Effector memory CD4-positive, alpha-beta T cell (primary cell): Measurements from ENCODE around the gene SMC6.

Experiments used
- DNase-seq, 3 donors: peaks; one replicate each; pipeline ENCODE4 v3.0.0-alpha.2; 2020
- H3K27ac ChIP-seq: 2 replicates; pipeline ENCODE4 v1.7.0; 2013; ENCODE audit warnings: mild to moderate bottlenecking, low read length, moderate library complexity; ENCODE audit not compliant: insufficient read depth, poor library complexity, severe bottlenecking
- H3K27me3 ChIP-seq: replicated peaks from 2 replicates; pipeline ENCODE4 v1.7.0; 2013; ENCODE audit warnings: mild to moderate bottlenecking, low read length; ENCODE audit not compliant: insufficient read depth, control insufficient read depth, poor library complexity, severe bottlenecking
- H3K36me3 ChIP-seq: 2 replicates; pipeline ENCODE4 v1.7.0; 2013; ENCODE audit warnings: mild to moderate bottlenecking, low read length, moderate library complexity; ENCODE audit not compliant: control insufficient read depth, insufficient read depth
- H3K4me1 ChIP-seq: 2 replicates; pipeline ENCODE4 v1.7.0; 2013; ENCODE audit warnings: low read length, mild to moderate bottlenecking; ENCODE audit not compliant: control insufficient read depth, insufficient read depth, poor library complexity, severe bottlenecking
- H3K4me3 ChIP-seq: 2 replicates; pipeline ENCODE4 v1.7.0; 2013; ENCODE audit warnings: low read length, low read depth, mild to moderate bottlenecking; ENCODE audit not compliant: insufficient read depth, poor library complexity, severe bottlenecking
- H3K9me3 ChIP-seq: 2 replicates; pipeline ENCODE4 v1.7.0; 2013; ENCODE audit warnings: mild to moderate bottlenecking, low read length, moderate library complexity; ENCODE audit not compliant: control insufficient read depth

The SMC6 gene

DNA sequence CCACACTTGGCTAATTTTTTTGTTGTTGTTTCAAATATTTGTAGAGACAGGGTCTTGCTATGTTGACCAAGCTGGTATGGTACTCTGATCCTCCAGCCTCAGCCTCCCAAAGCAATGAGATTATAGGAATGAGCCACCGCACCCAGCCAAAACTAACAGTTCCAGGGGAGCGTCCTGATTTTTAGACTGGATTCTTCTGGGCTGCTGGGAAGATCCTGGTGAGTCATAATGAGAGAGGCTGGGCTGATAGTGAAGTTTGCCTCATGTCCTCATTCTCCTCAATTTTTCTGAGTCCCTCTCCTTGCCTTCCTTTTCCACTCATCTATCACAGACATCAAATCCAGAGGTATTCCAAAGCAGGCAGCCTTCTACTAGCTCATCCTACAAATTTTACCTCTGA is 131.8 kb downstream of the SMC6 start:
- H3K4me1 ChIP-seq = no peaks in the 10 kb centered on the region
- H3K4me3 ChIP-seq = no peak overlapping the region
- no peaks in the 10 kb centered on the region for H3K9me3 ChIP-seq
- H3K27me3 ChIP-seq = no peaks in the 10 kb centered on the region
- H3K27ac ChIP-seq = no peak overlapping the region
- no peak for DNase-seq
- no peaks in the 10 kb centered on the region for H3K36me3 ChIP-seq

- DNase-seq = no peak
- Histone ChIP-seq H3K27me3 (no peaks in the 10 kb centered on the region), H3K36me3 (no peaks in the 10 kb centered on the region), H3K27ac (no peak overlapping the region), H3K9me3 (no peaks in the 10 kb centered on the region), H3K4me3 (no peak overlapping the region), H3K4me1 (no peaks in the 10 kb centered on the region)
Measured at GRCh38 chr2:17620841-17621240, 132.8 kb downstream of the SMC6 start.

DNA sequence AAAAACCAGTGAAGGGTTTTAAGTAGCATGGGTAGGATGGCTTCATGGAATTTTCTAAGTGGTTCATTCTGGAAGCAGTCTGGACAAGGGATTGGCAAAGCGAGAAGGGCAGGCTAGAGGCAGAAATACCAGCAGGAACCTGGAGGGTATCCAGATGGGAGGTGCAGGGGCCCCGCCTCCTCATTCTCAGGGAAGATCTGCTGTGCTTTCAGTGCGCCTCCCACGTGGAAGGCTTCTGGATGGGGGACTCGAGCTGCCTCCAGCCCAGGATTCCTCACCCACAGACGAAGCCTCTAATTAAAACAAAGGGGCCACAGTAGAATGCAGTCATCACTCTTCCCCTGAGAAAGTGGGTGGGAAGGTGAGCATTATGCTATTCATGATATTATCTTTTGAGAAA is 133.3 kb downstream of the SMC6 start:
- no peaks in the 10 kb centered on the region for H3K36me3 ChIP-seq
- H3K9me3 ChIP-seq = no peaks in the 10 kb centered on the region
- no peaks in the 10 kb centered on the region for H3K27me3 ChIP-seq
- no peak overlapping the region for H3K27ac ChIP-seq
- no peaks in the 10 kb centered on the region for H3K4me1 ChIP-seq
- no peak overlapping the region for H3K4me3 ChIP-seq
- DNase-seq = no peak

DNA sequence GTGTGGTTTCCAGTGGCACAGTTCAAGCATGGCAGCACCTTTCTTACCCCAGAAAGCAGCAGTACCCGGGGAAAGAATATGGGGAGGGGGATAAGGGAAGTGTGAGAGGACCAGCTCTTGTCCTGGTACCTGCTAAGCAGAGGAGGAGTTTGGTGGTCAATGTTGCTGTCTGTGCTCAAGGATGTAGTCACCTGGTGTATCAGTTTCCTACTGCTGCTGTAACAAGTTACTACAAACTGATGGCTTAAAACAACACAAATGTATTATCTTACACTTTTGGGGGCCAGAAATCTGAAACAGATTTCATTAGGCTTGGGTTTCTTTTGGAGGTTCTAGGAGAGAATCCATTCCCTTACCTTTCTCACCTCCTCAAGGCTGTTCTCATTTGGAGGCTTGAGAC is 135.7 kb downstream of the SMC6 start:
- Histone ChIP-seq H3K36me3 (no peaks in the 10 kb centered on the region), H3K4me3 (no peak overlapping the region), H3K27me3 (no peaks in the 10 kb centered on the region), H3K4me1 (no peaks in the 10 kb centered on the region), H3K27ac (no peak overlapping the region), H3K9me3 (no peaks in the 10 kb centered on the region)
- no peak for DNase-seq

DNA sequence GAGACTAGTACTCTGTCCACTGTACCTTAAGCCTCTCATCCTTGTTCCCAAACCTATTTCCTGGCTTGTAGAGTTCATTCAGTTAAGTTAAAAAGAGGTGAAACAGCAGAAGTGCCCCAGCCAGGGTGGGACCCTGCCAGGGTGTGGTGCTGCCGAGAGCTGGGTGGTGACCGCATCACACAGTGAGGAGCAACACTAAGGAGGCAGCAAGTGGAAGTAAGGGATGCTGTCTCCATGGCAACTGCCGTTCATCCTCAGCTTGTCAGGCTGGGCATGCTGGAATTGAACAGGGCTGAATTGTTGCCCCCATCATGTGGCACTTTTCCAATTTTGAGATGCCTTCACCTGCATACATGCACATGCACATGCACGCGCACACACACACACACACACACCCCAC is 136.1 kb downstream of the SMC6 start:
- H3K4me3 ChIP-seq = no peak overlapping the region
- DNase-seq = no peak
- no peaks in the 10 kb centered on the region for H3K4me1 ChIP-seq
- H3K9me3 ChIP-seq = no peaks in the 10 kb centered on the region
- no peaks in the 10 kb centered on the region for H3K36me3 ChIP-seq
- no peaks in the 10 kb centered on the region for H3K27me3 ChIP-seq
- no peak overlapping the region for H3K27ac ChIP-seq

GRCh38 chr2:17616405-17616804 is 137.2 kb downstream of the SMC6 start:
- Histone ChIP-seq H3K4me3 (no peak overlapping the region), H3K27ac (no peak overlapping the region), H3K36me3 (no peaks in the 10 kb centered on the region), H3K9me3 (no peaks in the 10 kb centered on the region), H3K27me3 (no peaks in the 10 kb centered on the region), H3K4me1 (no peaks in the 10 kb centered on the region)
- DNase-seq = no peak

GRCh38 chr2:17615728-17616351 is 137.8 kb downstream of the SMC6 start:
- no peaks in the 10 kb centered on the region for H3K27me3 ChIP-seq
- no peaks in the 10 kb centered on the region for H3K9me3 ChIP-seq
- H3K4me3 ChIP-seq = no peak overlapping the region
- no peak overlapping the region for H3K27ac ChIP-seq
- no peak for DNase-seq
- no peaks in the 10 kb centered on the region for H3K4me1 ChIP-seq
- H3K36me3 ChIP-seq = no peaks in the 10 kb centered on the region

GRCh38 chr2:17615147-17615546 is 138.5 kb downstream of the SMC6 start:
- Histone ChIP-seq H3K27ac (no peak overlapping the region), H3K27me3 (no peaks in the 10 kb centered on the region), H3K4me1 (no peaks in the 10 kb centered on the region), H3K4me3 (no peak overlapping the region), H3K36me3 (no peaks in the 10 kb centered on the region), H3K9me3 (no peaks in the 10 kb centered on the region)
- no peak for DNase-seq

GRCh38 chr2:17614174-17614930 is 139.3 kb downstream of the SMC6 start:
- DNase-seq = no peak
- no peaks in the 10 kb centered on the region for H3K27me3 ChIP-seq
- no peaks in the 10 kb centered on the region for H3K9me3 ChIP-seq
- H3K27ac ChIP-seq = no peak overlapping the region
- no peak overlapping the region for H3K4me3 ChIP-seq
- no peaks in the 10 kb centered on the region for H3K36me3 ChIP-seq
- H3K4me1 ChIP-seq = no peaks in the 10 kb centered on the region
